ENCODE results near the gene TSPAN11.
"Not testable (repeated sequence)": the region's sequence is repeated elsewhere in the genome, so short reads cannot be mapped to it uniquely, and the experiment has no call there.

Gene TSPAN11, protein sequence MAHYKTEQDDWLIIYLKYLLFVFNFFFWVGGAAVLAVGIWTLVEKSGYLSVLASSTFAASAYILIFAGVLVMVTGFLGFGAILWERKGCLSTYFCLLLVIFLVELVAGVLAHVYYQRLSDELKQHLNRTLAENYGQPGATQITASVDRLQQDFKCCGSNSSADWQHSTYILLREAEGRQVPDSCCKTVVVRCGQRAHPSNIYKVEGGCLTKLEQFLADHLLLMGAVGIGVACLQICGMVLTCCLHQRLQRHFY

DNA sequence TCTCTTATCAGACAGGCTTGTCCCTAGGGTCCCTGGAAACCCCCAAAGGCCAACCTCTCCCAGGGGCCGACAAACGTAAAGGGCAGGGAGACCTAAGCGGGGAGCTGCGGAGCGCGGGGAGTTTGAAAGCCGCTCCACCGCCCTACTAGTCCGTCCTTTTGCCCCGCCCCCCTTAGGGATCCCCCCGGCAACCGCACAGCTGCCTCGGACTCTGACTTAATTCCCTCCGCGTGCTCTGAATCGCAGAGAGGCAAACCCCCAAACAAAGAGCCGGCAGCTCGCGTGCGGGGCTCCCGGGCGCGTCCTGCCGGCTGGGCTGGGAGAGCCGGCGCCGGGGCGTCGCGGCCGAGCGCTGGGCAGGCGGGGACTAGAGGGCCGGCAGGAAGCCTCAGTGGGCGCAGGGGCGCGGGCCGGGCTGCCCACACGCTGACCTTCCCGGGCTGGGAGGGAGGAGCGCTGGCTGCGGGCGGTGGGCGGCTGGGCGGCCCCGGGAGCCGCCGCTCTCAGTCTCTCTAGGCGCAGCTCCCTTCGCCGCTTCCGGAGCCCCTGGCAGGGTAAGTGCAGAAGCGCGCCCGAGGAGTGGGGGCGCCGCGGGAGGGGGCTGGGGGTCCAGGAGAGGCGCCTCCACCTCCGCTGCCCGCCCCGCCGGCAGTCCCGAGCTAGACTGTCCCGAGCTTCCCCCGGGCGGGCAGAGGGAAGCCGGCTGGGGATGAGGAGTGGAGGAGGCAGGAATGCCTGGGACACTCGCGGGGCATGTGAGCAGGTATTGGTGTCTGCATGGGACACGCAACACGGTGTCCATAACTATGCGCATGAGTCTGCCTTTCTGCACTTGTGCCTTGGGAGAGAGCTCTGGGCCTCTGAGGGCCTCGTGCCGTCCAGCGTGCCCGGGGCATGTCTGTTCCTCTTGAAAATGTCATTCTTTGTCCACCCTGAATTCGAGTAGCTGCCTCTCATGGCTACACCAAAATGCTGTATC, at the start of gene TSPAN11:
TSPAN11 (plus strand) TSS at position 506 of the 979 bp plus-strand sequence. CDS start 27,244 bp downstream, outside the sequence.
- no peak for DNase-seq

DNA sequence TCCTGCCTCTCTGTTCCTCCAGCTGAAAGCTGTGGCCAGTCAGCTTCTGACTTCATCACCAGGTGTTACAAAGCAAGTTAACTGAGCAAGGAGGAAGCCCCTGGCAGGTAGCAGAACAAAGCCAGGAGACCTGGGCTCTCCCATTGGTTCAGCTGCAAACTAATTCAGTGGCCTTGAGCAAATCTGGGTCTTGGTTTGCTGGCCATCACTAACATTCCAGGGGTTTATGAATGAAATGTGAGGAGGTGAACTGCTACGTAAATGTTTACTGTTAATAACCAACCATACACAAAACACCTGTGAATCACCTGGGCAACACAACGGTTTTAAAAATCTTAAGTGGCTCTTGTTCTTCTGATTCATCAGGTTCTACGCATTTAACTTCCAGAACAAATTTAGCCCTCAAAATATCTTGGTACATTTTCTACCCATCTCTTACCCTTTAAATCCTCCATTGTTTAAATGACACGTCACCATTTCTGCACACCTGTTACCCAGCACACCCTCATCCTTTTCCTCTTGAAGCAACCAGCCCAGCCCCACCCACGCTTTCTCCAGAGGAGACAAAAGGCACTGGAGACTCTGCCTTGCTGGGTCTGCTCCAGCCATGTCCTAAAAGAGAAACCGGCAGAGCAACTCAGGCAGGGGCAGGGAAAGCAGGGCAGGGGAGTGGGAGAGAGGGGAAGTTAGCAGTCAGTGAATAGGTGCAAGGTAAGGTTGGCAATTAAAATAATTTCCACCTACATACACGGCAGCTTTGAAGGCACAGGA, 49.3 kb upstream of the TSPAN11 start:
- no peak for DNase-seq

DNA sequence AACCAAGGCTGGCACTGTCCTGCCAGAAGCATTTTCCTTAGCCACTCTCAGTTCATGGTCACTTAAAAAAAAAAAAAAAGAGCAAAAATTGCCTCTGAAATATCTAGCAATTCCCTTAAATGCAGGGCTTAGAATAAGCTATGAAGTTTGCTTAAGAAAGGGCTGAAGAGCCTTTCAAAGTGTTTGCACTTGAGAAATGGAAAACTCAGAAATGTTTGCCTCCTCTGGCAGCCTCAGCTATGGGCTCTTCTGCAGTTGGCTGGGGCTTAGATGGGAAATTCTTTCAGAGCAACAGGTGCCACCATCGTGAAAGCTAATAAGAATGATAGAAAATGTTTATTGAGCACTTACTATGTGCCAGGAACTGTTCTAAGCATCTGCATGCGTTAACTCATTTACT, 48.5 kb upstream of the TSPAN11 start:
- DNase-seq, result no peak

DNA sequence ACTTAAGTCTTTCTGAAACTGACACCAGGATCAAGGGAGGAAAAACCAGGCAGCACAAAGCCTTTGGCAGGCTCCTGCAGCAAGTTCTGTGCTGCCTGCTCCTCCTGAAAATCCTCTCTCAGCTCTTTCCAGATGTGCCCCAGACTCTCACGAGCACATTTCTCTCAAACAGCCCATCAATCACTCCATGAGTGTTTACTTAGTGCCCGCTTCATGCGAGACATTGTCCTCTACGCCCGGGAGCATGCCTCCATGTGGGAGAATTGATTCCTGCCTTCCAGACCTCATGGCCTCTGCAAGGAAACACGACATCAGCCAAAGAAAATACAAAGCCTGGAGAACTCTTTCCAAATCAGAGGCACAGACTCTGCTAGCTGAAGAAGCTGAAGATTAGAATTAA, 46.5 kb upstream of the TSPAN11 start:
- DNase-seq, result no peak

DNA sequence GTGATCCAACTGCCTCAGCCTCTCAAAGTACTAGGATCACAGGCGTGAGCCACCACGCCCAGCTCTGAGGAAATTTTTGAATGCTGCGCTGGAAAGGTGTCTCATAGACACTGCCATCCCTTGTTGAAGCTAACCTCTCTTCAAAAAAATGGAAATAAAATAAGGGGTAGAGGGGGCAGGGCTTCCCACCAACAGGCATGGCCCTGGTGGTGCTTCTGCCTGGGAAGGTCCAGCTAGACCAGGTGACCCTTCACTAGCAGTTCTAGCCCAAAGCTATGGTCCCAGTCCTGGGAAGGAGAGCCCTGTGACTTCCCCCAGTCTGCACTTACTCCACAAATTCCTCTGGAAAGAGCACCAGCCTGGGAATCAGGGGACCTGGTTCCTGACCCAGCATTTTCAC, 45.7 kb upstream of the TSPAN11 start:
- no peak for DNase-seq

DNA sequence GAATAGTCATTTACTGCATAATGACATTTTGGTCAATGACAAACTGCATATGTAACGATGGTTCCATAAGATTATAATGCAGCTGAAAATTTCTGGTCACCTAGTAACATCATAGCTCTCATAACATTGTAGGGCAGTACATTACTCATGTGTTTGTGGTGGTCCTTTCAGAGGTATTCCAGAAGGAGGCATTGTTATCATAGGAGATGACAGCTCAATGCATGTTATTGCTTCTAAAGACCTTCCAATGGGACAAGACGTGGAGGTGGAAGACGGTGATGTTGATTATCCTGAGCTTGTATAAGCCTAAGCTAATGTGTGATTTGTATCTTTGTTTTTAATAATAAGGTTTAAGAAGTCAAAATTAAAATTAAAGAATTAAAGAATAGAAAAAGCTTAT, 43.8 kb upstream of the TSPAN11 start:
- DNase-seq, result no peak

DNA sequence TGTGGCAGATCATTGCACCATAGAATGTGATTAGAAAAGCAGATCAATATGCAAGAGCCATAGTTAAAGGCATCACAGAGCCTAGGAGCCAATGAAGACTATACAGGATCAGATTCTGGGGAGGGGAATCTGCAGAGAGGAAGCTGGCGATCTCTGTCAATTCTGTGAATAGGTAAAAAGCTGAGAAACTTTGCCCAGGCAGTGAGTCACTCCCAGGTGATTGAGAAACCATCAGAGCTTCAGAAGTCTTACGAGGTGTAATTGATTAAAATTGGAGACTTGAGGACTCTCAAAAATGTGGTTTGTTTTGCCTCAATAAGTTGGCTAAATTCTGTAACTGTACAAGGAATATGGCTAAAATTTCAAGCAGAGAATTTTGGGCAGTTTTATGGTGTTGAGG, 41.7 kb upstream of the TSPAN11 start:
- DNase-seq, result no peak

DNA sequence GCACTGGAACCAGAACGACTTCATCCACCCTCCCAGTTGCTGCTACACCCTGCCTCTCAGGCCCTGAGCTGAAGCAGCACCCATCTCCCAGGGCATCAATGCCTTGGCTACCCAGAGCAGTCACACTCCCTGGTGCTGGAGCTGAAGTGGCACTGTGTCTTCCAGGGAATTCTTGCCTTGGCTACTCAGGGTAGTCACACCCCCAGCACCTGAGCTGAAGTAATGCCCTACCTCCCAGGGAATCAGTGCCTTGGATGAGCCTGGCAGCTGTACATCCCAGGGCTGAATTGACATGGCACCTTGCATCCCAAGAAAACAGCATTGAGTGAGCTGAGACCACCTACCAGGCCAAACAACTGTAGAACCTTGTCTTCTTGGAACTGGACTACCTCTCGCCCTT, 41.2 kb upstream of the TSPAN11 start:
- DNase-seq, result no peak

DNA sequence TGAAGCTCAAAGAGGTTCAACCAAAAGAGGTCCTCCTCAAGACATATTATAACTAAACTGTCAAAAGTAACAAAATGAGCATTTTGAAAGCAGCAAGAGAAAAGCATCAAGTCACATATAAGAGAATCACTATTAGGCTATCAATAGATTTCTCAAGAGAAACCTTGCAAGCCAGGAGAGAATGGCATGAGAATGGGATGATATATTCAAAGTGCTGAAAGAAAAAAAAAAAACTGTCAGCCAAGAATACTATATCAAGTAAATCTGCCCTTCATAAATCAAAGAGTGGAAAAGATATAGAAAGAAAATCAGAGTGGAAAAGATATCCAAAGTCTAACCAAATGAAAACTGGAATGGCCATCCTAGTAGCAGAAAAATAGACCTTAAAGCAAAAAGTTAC, 39.3 kb upstream of the TSPAN11 start:
- no peak for DNase-seq

DNA sequence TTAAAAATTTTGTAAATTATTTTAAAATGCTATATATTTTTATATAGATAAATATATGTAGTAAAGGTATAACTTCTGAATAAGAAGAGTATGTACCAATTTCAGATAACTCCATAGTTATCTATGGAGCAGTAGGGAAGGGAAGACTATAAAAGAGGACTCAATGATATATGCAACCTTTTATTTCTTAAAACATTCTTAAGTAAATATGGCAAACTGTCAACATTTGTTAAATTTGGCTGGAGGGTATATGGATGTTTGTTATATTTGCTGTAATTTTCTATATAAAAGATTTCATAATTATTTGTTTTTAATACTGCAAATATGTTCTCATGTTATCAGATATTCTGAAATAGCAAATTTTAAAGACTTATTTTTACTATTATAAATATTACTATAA, 38.3 kb upstream of the TSPAN11 start:
- DNase-seq, result no peak

DNA sequence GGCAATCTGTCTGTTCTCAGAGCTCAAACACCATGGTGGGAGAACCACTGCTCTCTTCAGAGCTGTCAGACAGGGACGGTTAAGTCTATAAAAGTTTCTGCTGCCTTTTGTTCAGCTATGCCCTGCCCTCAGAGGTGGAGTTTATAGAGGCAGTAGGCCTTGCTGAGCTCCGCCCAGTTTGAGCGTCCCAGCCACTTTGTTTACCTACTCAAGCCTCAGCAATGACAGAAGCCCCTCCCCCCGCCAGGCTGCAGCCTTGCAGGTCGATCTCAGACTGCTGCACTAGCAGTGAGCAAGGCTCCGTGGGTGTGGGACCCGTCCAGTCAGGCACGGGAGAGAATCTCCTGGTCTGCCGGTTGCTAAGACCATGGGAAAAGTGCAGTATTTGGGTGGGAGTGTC, 32.0 kb upstream of the TSPAN11 start:
- DNase-seq, result not testable (repeated sequence)

DNA sequence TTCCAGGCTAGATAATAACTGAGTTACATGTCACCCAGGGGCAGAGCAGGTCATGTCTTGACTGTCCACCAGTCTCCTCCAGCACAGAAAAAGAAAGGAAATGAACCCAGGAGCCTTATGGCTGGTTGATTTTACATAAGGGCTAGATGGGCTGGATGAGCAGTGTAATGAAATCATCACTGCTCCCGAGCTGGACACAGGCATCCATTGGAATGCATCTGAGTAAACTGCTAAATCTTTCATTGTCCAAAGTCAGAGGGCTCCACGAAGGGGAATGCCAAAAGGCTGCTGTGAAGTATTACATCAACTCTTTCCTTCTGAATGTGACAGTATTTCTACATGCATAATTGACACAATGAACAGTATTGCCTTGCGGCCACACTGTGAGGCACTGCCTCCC, 30.1 kb upstream of the TSPAN11 start:
- no peak for DNase-seq

DNA sequence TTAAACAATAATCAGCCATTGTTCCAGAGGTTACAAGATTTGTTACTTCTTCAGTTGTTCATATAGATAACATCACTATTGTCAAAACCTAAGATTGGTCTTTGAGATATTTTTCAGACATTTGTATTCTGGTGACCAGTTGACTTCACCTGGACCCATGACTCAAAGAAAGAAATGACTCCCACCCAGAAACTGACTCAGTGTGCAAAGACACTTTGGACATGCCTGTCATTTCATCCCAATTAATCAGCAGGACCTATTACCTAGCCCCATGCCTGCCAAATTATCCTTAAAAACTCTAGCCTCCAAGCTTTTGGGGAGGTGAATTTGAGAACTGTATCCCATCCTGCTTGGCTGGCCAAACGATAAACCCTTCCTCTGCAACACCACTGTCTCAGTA, 27.7 kb upstream of the TSPAN11 start:
- DNase-seq, result no peak

DNA sequence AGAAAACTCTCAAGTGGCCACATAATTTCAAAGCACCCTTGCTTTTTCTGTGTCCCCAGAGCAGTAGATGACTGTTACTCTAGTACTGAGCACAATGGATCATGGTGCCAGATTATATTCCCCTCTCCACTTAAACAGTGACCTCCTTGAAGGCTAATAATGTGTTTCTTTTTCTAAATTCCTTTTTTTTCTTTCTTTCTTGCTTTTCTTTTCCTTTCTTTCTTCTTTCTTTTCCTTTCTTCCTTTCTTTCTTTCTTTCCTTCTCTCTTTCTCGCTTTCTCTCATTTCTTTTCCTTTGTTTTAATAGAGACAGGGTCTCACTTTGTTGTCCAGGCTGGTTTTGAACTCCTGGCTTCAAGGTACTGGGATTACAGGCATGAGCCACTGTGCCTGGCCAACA, 26.2 kb upstream of the TSPAN11 start:
- no peak for DNase-seq

DNA sequence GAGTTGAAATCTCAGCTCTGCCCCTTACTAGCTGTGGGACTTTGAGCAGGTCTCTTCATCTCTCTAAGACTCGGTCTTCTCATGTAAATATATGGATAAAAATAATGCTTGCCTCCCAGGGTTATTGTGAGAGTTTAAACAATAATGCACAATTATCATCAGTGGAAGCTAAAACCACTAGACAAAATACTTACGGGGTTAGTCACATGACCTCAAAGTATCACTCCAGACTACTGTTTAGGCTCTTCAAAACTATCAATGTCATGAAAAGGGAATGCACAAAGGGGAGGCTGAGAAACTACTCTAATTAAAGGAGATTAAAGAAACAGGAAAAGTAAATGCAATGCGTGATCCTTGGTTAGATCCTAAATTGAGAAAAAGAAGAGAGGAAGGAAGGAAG, 24.5 kb upstream of the TSPAN11 start:
- no peak for DNase-seq

DNA sequence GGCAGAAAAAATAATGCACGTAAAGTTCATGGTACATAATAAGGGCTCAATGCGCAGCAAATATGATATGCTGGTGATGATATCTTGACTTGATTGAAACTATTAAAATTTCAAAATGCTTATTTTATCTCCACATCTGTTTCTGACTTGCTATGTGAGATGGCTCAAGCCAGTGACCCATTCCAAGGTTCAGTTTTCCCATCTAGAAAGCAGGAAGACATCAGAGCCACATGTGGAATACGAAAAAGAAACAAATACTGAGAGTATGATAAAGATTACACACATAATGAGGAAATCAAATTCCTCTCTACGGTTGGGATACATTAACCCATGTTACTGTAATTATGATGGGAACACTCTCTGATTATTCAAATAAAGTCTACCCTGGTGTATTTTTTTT, 24.0 kb upstream of the TSPAN11 start:
- DNase-seq, result no peak

DNA sequence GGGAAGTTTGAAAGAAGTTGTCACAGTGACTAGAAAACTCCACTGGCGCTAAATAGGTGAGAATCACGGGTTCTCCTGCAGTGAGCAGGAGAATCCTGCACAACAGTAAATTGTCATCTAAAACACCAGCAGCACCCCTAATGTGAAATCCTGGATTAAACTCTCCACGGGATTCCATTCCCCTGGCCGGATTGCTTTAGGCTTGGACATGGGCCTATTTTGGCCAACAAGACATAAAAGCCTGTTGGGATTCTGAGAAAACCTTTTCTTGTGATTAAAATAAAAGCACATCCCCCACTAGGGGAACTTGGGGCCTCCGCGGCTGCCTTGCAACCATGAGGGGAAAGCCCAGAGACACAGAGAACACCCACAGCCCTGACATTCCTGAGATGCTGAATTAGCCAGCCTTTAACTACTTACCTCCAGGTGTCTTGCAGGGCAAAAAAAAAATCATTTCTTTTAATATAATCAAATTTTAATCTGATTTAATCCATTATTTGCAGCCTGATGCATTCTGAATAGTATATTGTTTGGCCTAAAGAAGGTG, 21.0 kb upstream of the TSPAN11 start:
- no peak for DNase-seq

DNA sequence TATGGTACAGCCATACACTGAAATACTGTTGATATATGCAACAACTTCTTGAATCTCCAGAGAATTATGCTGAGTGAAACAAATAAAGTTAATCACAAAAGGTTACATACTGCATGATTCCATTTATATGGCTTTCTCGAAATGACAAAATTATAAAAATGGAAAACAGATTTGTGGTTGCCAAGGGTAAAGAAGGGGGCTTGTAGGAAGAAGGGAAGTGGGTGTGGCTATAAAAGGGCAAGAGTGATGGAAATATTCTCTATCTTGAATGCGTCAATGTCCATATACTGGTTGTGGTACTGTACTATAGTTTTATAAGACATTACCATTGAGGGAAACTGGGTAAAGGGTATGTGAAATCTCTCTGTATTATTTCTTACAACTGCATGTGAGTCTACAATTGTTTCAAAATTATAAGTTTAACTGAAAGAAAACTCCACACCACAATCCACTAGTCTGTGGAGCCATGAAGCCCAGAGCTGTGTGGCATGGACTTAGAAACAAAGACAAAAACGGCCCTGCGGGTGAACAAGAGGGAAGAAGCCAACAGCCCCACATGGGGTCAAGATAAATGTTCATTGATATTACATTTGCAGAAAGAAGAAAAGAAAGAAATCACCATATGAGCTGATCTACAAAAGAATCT, 18.3 kb upstream of the TSPAN11 start:
- no peak for DNase-seq

DNA sequence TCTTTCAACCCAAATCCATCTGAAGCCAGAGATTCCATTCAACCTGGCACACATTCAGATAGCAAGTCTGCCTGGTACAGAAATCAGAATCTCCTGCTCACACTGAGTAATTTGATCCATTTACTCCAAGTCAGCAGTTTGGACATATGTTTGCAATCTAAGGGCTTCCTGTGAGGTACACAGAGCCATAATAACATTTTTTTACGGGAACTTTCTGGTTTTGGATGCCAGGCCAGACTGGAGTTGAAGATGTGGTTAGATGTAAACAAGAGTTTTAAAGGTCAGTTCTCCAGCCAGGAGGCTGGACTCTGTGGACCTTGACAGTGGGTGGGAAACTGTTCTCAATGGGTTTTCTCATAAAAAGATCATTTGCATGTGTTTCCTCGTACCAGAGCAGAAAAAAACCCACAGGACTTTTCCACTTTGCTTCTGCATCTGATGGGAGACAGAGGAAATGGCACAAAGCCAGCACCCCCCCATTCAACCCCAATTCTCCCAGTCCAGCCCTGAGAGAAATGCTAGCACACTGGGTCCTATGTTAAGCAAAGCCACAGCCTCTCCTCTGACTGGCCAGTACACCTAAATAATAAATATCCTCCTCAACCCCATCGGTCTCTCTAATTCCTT, 17.7 kb upstream of the TSPAN11 start:
- no peak for DNase-seq

DNA sequence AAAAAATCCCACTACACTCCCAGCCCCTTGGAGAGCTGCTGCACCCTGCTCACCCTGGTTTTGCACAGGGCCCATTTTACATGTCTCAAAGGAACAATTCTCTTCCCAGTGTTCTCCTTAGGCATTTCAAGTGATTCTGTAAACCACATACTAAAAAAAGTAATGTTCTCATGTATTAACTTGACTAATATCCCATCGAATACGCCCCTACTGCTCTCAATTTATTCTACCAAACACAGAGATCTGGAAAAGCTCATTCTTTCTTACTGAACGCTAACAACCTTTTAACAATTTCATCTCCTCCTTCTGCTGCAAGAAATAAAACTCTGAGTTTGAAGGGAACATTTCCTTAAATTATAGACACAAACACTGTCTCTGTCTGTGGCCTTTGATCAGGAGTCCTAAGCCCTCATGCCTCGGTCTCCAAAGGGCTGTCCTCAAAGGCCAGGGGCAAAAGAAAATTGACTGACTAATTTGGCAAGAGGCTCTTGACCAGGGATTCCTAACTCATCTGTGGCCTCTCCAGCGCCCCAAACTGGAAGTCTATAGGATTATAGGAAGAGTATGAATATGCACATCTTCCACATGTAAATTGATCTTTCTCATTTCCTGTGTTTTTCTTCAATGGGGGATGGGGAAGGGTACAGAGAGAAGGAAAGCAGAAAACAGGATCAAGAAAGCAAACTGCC, 17.1 kb upstream of the TSPAN11 start:
- no peak for DNase-seq

DNA sequence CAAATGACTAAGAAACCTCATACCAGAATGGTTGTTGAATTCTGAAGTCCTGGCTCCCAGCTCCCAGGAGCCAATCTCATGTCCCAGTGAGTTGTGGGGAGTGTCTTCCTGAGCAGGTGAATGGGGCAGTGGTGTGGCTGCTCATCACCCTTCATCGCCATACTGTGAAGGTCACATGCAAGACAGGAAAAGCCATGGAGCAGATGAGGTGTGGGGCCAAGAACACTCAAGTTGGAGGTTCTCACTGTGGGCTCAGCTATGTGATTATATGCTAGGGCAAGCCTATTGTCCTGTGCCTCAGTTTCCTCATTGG, 16.6 kb upstream of the TSPAN11 start:
- no peak for DNase-seq

DNA sequence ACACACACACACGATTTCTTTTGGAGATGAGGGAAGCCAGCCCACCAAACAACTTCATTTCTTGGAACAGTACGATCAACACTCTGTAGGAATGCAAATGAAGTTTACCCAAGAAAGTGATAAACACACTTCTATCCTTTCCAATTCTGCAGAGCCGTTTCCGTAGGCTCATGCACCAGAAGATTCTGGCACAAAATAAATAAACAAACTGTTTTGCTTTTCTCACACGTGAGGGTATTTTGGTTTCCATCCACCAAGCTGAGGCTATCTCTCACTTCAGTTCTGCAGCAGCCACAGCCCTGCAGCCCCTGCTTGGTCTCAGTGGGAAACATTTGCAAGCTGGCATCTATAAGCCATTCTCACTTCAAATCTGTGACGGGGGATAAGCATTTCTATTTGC, 15.3 kb upstream of the TSPAN11 start:
- DNase-seq, result no peak
